HepG2 (cell line): ENCODE data around the gene SLC26A2. TPM values are rescaled to one million over a fixed set of nuclear protein-coding genes. Genes with fewer than 3 reads are reported as not detected.

Experiments used
- FOXA1 ChIP-seq, 2 experiments: fragments of 450-650 bp in 1 of 2; sonication (generic) in 1 of 2; formaldehyde crosslinking in 1 of 2; IDR thresholded peaks; 2 replicates each; pipeline versions ENCODE4 v1.4.0 to v1.6.1; 2016 to 2020; ENCODE audit warnings: missing genetic modification reagents in 1 of 2
- GATA4 ChIP-seq: sonication (generic); IDR thresholded peaks from 2 replicates; pipeline ENCODE4 v1.6.1; 2016; ENCODE audit warnings: antibody characterized with exemption, low read depth, borderline replicate concordance
- HDAC2 ChIP-seq: sonication (generic); formaldehyde crosslinking; IDR thresholded peaks from 2 replicates; pipeline ENCODE4 v1.4.0; 2020; ENCODE audit warnings: missing genetic modification reagents
- MTERF4 ChIP-seq: sonication (generic); formaldehyde crosslinking; IDR thresholded peaks from 2 replicates; pipeline ENCODE4 v1.8.0; 2023; ENCODE audit warnings: mild to moderate bottlenecking, missing genetic modification reagents
- MXD3 ChIP-seq: IDR thresholded peaks from 2 replicates; pipeline ENCODE4 v1.6.1; 2016; ENCODE audit warnings: mild to moderate bottlenecking, missing biosample characterization, missing genetic modification reagents
- PAF1 ChIP-seq: IDR thresholded peaks from 2 replicates; pipeline ENCODE4 v1.6.1; 2016; ENCODE audit warnings: missing genetic modification reagents, missing compliant biosample characterization
- PHF5A ChIP-seq: IDR thresholded peaks from one replicate; pipeline ENCODE4 v1.6.1; 2018; ENCODE audit warnings: low read depth, missing genetic modification reagents; ENCODE audit not compliant: unreplicated experiment
- RBAK ChIP-seq: sonication (generic); formaldehyde crosslinking; IDR thresholded peaks from 2 replicates; pipeline ENCODE4 v1.5.1; 2020; ENCODE audit warnings: mild to moderate bottlenecking, missing genetic modification reagents
- SKIL ChIP-seq: sonication (generic); formaldehyde crosslinking; IDR thresholded peaks from 2 replicates; pipeline ENCODE4 v1.8.0; 2022; ENCODE audit warnings: missing genetic modification reagents, mild to moderate bottlenecking, moderate library complexity, borderline replicate concordance
- YY1 ChIP-seq: IDR thresholded peaks from 2 replicates; pipeline ENCODE4 v1.6.1; 2011; ENCODE audit warnings: low read length, low read depth, moderate library complexity, mild to moderate bottlenecking; ENCODE audit not compliant: insufficient read depth, insufficient replicate concordance
- ZFP91 ChIP-seq: sonication (generic); formaldehyde crosslinking; IDR thresholded peaks from 2 replicates; pipeline ENCODE4 v1.9.0; 2022; ENCODE audit warnings: missing genetic modification reagents, mild to moderate bottlenecking, borderline replicate concordance
- ZFYVE20 ChIP-seq: sonication (generic); formaldehyde crosslinking; IDR thresholded peaks from 2 replicates; pipeline ENCODE4 v1.8.0; 2023; ENCODE audit warnings: low read depth, mild to moderate bottlenecking, moderate library complexity, missing genetic modification reagents, borderline replicate concordance
- ZNF280B ChIP-seq: sonication (generic); formaldehyde crosslinking; IDR thresholded peaks from 2 replicates; pipeline ENCODE4 v1.5.0; 2020; ENCODE audit warnings: missing genetic modification reagents, mild to moderate bottlenecking, borderline replicate concordance
- ZNF513 ChIP-seq: sonication (generic); formaldehyde crosslinking; conservative IDR thresholded peaks from 2 replicates; pipeline ENCODE4 v1.5.0; 2020; ENCODE audit warnings: missing genetic modification reagents
- ZNF570 ChIP-seq: sonication (generic); formaldehyde crosslinking; IDR thresholded peaks from 2 replicates; pipeline ENCODE4 v1.4.0; 2020; ENCODE audit warnings: mild to moderate bottlenecking, missing genetic modification reagents, borderline replicate concordance
- ZNF777 ChIP-seq: sonication (generic); formaldehyde crosslinking; IDR thresholded peaks from 2 replicates; pipeline ENCODE4 v1.4.0; 2020; ENCODE audit warnings: missing genetic modification reagents
- ZNF788 ChIP-seq: sonication (generic); formaldehyde crosslinking; IDR thresholded peaks from 2 replicates; pipeline ENCODE4 v1.5.0; 2020; ENCODE audit warnings: mild to moderate bottlenecking, missing genetic modification reagents, borderline replicate concordance
- ZNF792 ChIP-seq: IDR thresholded peaks from 2 replicates; pipeline ENCODE4 v1.6.1; 2016
- ZNF878 ChIP-seq: sonication (generic); formaldehyde crosslinking; IDR thresholded peaks from 2 replicates; pipeline ENCODE4 v1.8.1; 2023; ENCODE audit warnings: mild to moderate bottlenecking, missing genetic modification reagents, moderate library complexity
- polyA plus RNA-seq, 8 experiments: library from polyadenylated mRNA; depleted of rRNA in 3 of 8; stranded (reverse) in 7 of 8; unstranded in 1 of 8; fragments of >200 nt; fragmentation: Illumina TruSeq in 4 of 8; extraction: Trizol in 4 of 8; gene quantifications; 2 replicates each; pipeline versions ENCODE4 v1.2.1 to v1.2.3, GENCODE V29; 2011 to 2016; ENCODE audit warnings: low read depth in 4 of 8, missing spikeins in 1 of 8, mixed read lengths in 1 of 8; ENCODE audit not compliant: insufficient read depth in 1 of 8
- total RNA-seq, 5 experiments: library from RNA; depleted of rRNA; stranded (reverse); fragments of >200 nt; fragmentation: Illumina TruSeq; extraction: Trizol; gene quantifications; 2 replicates each; pipeline ENCODE4 v1.2.3, GENCODE V29; 2016; ENCODE audit warnings: low read depth in 1 of 5

The SLC26A2 gene
- total and polyA plus RNA-seq, 2 of the 13 experiments (the other 11 are each of a cell fraction or from before 2014, with no cell fraction given) = 2.2 to 7.9 TPM

- TF ChIP-seq MTERF4 (CRISPR knock-in tag) (peak; percentile 56; the same call in 1 of the 2 replicates), ZNF792 (CRISPR knock-in tag) (peak; percentile 16; the same call in 1 of the 2 replicates), GATA4 (no peak; the same call in 1 of the 2 replicates), ZNF280B (peak; percentile 90), ZNF513 (CRISPR knock-in tag) (no peak), YY1 (peak; percentile 19), PHF5A (CRISPR knock-in tag) (no peak), ZNF788 (CRISPR knock-in tag) (no peak; the same call in 1 of the 2 replicates), ZNF878 (CRISPR knock-in tag) (0 out of 2 replicates have a peak, but pooled peaks have one; percentile 32), ZFP91 (CRISPR knock-in tag) (peak; percentile 76; the same call in 1 of the 2 replicates), RBAK (CRISPR knock-in tag) (no peak), ZNF777 (CRISPR knock-in tag) (peak; percentile 90), FOXA1 (IDR thresholded peaks at IDR 0.05) (no peak), FOXA1 (CRISPR knock-in tag; IDR thresholded peaks at IDR 0.05) (peak; percentile 79), ZFYVE20 (CRISPR knock-in tag) (no peak), ZNF570 (no peak), HDAC2 (peak; percentile 38; the same call in 1 of the 2 replicates), PAF1 (CRISPR knock-in tag) (no peak), MXD3 (CRISPR knock-in tag) (peak; percentile 74), SKIL (CRISPR knock-in tag) (peak; percentile 19; the same call in 1 of the 2 replicates)
Observed at GRCh38 chr5:149960272-149961185, at the start of gene SLC26A2 (continued).
